Heart left ventricle (tissue), 16 donors: ENCODE measurements around the gene COL23A1. TPM values are rescaled to one million over a fixed set of nuclear protein-coding genes. Genes with fewer than 3 reads are reported as not detected.
"Not testable (repeated sequence)": the region's sequence is repeated elsewhere in the genome, so short reads cannot be mapped to it uniquely, and the experiment has no call there.

Experiments used
- ATAC-seq, 4 donors: fragments of 200-7000 bp; cut with Tn5 transposase; one replicate each; pipeline ENCODE4 v1.9.1; 2020 to 2022; ENCODE audit warnings: moderate library complexity in 4 of 4, mild to moderate bottlenecking in 3 of 4, moderate number of reproducible peaks in 1 of 4
- DNase-seq, 5 donors: peaks; one replicate each; pipeline ENCODE4 v3.0.0-alpha.2; 2020
- H3K27ac ChIP-seq, 12 donors: fragments of 200-600 bp; sonication (generic) in 4 of 12; one replicate each; pipeline versions ENCODE4 v1.5.0 to v1.8.0; 2016 to 2022; ENCODE audit warnings: mild to moderate bottlenecking in 2 of 12
- H3K27me3 ChIP-seq, 9 donors: fragments of 200-600 bp; sonication (generic) in 2 of 9; one replicate each; pipeline versions ENCODE4 v1.5.1 to v1.8.0; 2016 to 2022; ENCODE audit warnings: mild to moderate bottlenecking in 3 of 9
- H3K36me3 ChIP-seq, 9 donors: fragments of 200-600 bp; sonication (generic) in 2 of 9; one replicate each; pipeline versions ENCODE4 v1.5.0 to v1.8.0; 2018 to 2022; ENCODE audit warnings: mild to moderate bottlenecking in 2 of 9
- H3K4me1 ChIP-seq, 12 donors: fragments of 200-600 bp; sonication (generic) in 4 of 12; one replicate each; pipeline versions ENCODE4 v1.5.0 to v1.8.0; 2016 to 2022; ENCODE audit warnings: mild to moderate bottlenecking in 3 of 12
- H3K4me3 ChIP-seq, 12 donors: fragments of 200-600 bp; sonication (generic) in 4 of 12; one replicate each; pipeline versions ENCODE4 v1.5.0 to v1.8.0; 2017 to 2022; ENCODE audit warnings: mild to moderate bottlenecking in 9 of 12, moderate library complexity in 4 of 12
- H3K9me3 ChIP-seq, 12 donors: fragments of 200-600 bp; sonication (generic) in 4 of 12; one replicate each; pipeline versions ENCODE4 v1.5.0 to v1.8.0; 2016 to 2022; ENCODE audit warnings: mild to moderate bottlenecking in 1 of 12
- POLR2A ChIP-seq, 2 donors: fragments of 450-650 bp; IDR thresholded peaks; one replicate each; pipeline ENCODE4 v1.6.1; 2017; ENCODE audit warnings: antibody characterized with exemption in 2 of 2, mild to moderate bottlenecking in 2 of 2, moderate library complexity in 2 of 2
- WGBS, 4 donors: extraction: QIAGEN DNeasy Blood & Tissue Kit in 2 of 4; methylation state at CpG; one replicate each; pipeline versions ENCODE4 v1.1.5 to v1.1.7; 2013 to 2018; 5-methylcytosine and 5-hydroxymethylcytosine counted together
- intact Hi-C, 10 donors: fragments of 100-400 bp; cut with DNase I; formaldehyde crosslinking; loops; one replicate each; pipeline versions ENCODE4 v1.11.1 to v1.14.2; 2022
- polyA plus RNA-seq, 2 donors: library from polyadenylated mRNA; stranded (reverse); fragments of 200-250 nt; gene quantifications; one replicate each; pipeline ENCODE4 v1.2.3, GENCODE V29; 2013
- total RNA-seq, 9 donors: library from RNA; depleted of rRNA in 2 of 9; stranded (reverse); fragments of >200 nt in 2 of 9; fragmentation: NEBNext Ultra II Directional in 3 of 9; extraction: Animal tissue kit (Norgen Biotek cat#: 25700) in 3 of 9; gene quantifications; one replicate each; pipeline versions ENCODE4 v1.1.0 to v1.2.4, GENCODE V29; 2016 to 2023
- TF ChIP-seq, protein P1 (sequence below), 12 donors: fragments of 200-600 bp; sonication (generic) in 4 of 12; IDR thresholded peaks; one replicate each; pipeline versions ENCODE4 v1.5.0 to v1.8.0; 2018 to 2022; ENCODE audit warnings: antibody characterized with exemption in 12 of 12, mild to moderate bottlenecking in 5 of 12
- donor health status: ischemic (EF 13 %, LVEDD 7.1; RV severe dilation, severe dysfunction).
- donor health status: healthy with polysubstance abuse.
- donor health status: DM: no; HTN: yes; CAD: no.
- donor health status: DM: no; HTN: no; CAD: no.
- donor health status: ischemic (EF 25% LVEDD 6.9; RV normal size, moderate dysfunction).
- donor health status: ischemic (EF 25% LVEDD 5.7; RV mildly dilated, moderate dysfunction).
- donor health status: healthy.
- donor health status: DM: yes; HTN: yes; CAD: no.
- donor health status: ischemic (EF 35%, LVEDD 5.7; RV mildly dilated, moderate dysfunction).
- donor health status: nonischemic (EF 11% LVEDD 7.7; RV severe dilation, severe dysfunction).
- donor health status: DM: yes; HTN: yes; CAD: no.
- donor health status: PGD.
- donor health status: ischemic (EF 29% LVEDD 5.4; RV normal size, mild dysfunction).
- donor health status: nonischemic (EF 23%, LVEDD 6.1; RV moderate dilation, normal function).

The COL23A1 gene
- total and polyA plus RNA-seq, 11 donors, result 6.0 to 33.0 (median 18.8) TPM

DNA sequence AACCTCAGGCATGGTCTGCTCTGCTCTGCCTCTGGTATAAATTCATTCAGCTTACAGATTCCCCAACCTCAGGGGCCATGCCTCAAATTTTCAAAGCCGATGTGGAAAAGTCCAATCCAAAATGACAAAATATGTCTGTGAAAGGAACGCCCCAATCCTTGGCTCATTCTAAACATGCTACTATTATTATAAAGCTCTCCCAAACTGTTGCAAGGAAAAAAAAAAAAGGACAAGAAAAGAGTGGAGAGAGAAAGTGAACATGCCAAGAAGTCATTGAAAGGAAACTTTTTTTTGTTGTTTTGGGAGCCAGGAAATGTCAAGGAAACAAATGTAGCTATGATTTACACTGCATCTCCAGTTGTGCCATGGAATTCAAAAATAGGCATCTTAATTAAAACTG, 3.8 kb downstream of the COL23A1 start:
- Histone ChIP-seq H3K36me3 (no peaks in the 10 kb centered on the region), H3K27me3 (peaks cover 0 to 21% (median 9%) of the 10 kb centered on the region in 9 donors), H3K9me3 (no peaks in the 10 kb centered on the region), H3K4me1 (peaks cover 0 to 36% (median 15%) of the 10 kb centered on the region in 12 donors), H3K4me3 (no peak overlapping the region), H3K27ac (no peak overlapping the region)
- DNase-seq (no peak), ATAC-seq (no peak)
- no peak for TF ChIP-seq POLR2A (IDR thresholded peaks at IDR 0.05)
- TF ChIP-seq, protein P1, sequence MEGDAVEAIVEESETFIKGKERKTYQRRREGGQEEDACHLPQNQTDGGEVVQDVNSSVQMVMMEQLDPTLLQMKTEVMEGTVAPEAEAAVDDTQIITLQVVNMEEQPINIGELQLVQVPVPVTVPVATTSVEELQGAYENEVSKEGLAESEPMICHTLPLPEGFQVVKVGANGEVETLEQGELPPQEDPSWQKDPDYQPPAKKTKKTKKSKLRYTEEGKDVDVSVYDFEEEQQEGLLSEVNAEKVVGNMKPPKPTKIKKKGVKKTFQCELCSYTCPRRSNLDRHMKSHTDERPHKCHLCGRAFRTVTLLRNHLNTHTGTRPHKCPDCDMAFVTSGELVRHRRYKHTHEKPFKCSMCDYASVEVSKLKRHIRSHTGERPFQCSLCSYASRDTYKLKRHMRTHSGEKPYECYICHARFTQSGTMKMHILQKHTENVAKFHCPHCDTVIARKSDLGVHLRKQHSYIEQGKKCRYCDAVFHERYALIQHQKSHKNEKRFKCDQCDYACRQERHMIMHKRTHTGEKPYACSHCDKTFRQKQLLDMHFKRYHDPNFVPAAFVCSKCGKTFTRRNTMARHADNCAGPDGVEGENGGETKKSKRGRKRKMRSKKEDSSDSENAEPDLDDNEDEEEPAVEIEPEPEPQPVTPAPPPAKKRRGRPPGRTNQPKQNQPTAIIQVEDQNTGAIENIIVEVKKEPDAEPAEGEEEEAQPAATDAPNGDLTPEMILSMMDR (IDR thresholded peaks at IDR 0.05), result no peak
- intact Hi-C loops, result loop anchor here in 5 of 10 donors (5.0 to 10.0 kb wide), 5 partner anchors 34 to 309 kb away; no protein-coding TSS in a partner anchor
- WGBS, 4 donors, result 75 to 84% (median 80%) methylated on average over 2 of the region's 2 CpGs

DNA sequence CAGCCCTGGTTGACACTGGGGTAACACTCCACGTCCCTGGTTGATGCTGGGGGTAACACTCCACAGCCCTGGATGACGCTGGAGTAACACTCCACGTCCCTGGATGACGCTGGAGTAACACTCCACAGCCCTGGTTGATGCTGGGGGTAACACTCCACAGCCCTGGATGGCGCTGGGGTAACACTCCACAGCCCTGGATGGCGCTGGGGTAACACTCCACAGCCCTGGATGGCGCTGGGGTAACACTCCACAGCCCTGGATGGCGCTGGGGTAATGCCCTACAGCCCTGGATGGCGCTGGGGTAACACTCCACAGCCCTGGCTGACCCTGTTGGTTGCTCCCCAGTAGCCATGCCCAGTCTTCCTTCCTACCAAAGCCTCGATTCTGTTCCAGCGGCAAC, 4.8 kb downstream of the COL23A1 start:
- peaks cover 0 to 27% (median 9%) of the 10 kb centered on the region in 12 donors for H3K4me1 ChIP-seq
- WGBS, 4 donors, result 82 to 90% (median 85%) methylated on average over 10 to 11 of the region's 11 CpGs
- intact Hi-C loops, result loop anchor here in 5 of 10 donors (5.0 to 10.0 kb wide), 5 partner anchors 33 to 308 kb away; no protein-coding TSS in a partner anchor
- H3K4me3 ChIP-seq, H3K27ac ChIP-seq, H3K36me3 ChIP-seq, H3K9me3 ChIP-seq: not testable (repeated sequence)
- DNase-seq (peak in 4 of 5 donors; percentile 58 to 87 (median 70)), ATAC-seq (peak in 3 of 4 donors; percentile 19 to 92 (median 86))
- H3K27me3 ChIP-seq, result peaks cover 0 to 18% (median 9%) of the 10 kb centered on the region in 9 donors

DNA sequence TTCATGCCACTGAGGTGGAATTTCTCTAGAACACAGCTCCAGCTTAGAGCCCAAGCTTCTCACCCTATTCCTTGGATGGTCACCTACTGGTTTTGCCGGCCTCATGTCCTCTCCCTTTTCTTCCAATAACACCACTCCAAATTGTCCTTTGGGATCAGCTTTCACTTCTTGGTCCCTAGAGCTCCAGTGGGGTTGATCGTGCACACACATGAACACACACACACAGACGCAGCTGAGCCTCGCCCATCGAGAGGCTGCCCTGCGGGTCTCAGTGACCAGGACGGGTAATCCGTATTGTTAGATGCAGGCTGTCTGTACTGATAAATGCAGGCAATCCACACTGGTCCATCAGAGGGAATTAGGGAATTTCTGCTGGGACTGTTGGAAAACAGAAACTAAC, 6.9 kb downstream of the COL23A1 start:
- H3K4me3 ChIP-seq, result no peak overlapping the region
- WGBS, 4 donors, result 80 to 93% (median 83%) methylated on average over 8 of the region's 8 CpGs
- peaks cover 0 to 8% (median 0%) of the 10 kb centered on the region in 12 donors for H3K4me1 ChIP-seq
- H3K27ac ChIP-seq, result no peak overlapping the region
- ATAC-seq, result no peak
- no peaks in the 10 kb centered on the region for H3K9me3 ChIP-seq
- TF ChIP-seq, protein P1 (IDR thresholded peaks at IDR 0.05), result no peak
- no peak for TF ChIP-seq POLR2A (IDR thresholded peaks at IDR 0.05)
- DNase-seq, result no peak
- H3K36me3 ChIP-seq, result no peaks in the 10 kb centered on the region
- H3K27me3 ChIP-seq, result peaks cover 0 to 9% (median 0%) of the 10 kb centered on the region in 9 donors
- intact Hi-C loops, result loop anchor here in 1 of 10 donors (10.0 kb wide), 1 partner anchor 298 kb away; no protein-coding TSS in a partner anchor

DNA sequence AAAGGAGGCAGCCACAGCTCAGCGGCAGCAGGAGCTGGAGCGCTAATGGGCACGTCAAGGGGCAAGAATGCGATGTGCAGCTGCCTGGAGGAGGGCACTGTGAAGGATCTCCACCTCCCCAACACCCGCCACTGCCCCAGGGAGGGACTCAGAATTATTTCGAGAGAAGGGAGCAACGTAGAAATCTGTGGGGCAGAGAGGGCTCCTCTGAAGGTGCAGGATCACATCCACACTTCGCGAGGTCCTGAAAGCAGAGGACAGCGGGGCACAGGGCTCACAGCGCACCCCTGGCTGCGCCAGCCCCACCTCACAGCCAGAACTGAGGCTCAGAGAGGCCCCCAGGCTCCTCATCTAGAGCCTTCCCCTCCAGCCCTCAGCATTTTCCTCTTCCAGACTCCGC, 7.9 kb downstream of the COL23A1 start:
- Histone ChIP-seq H3K27ac (no peak overlapping the region), H3K4me1 (peaks cover 0 to 1% (median 0%) of the 10 kb centered on the region in 12 donors), H3K36me3 (no peaks in the 10 kb centered on the region), H3K4me3 (no peak overlapping the region), H3K9me3 (no peaks in the 10 kb centered on the region), H3K27me3 (peaks cover 0 to 18% (median 5%) of the 10 kb centered on the region in 9 donors)
- no peak for TF ChIP-seq POLR2A (IDR thresholded peaks at IDR 0.05)
- TF ChIP-seq, protein P1 (IDR thresholded peaks at IDR 0.05), result no peak
- intact Hi-C loops, result loop anchor here in 1 of 10 donors (10.0 kb wide), 1 partner anchor 297 kb away; no protein-coding TSS in a partner anchor
- ATAC-seq (no peak), DNase-seq (no peak)
- WGBS, 4 donors, result 90 to 94% (median 91%) methylated on average over 13 of the region's 13 CpGs
